IMR-90 (cell line): ENCODE measurements around the gene CACNB2. TPM values are rescaled to one million over a fixed set of nuclear protein-coding genes. Genes with fewer than 3 reads are reported as not detected.

Source experiments
- ATAC-seq: fragments of 200-7000 bp; cut with Tn5 transposase; 2 replicates; pipeline ENCODE4 v1.9.1; 2020; ENCODE audit warnings: low read depth, mild to moderate bottlenecking, moderate library complexity
- BruUV-seq: library from RNA; stranded (reverse); fragments of 400-500 nt; replicated peaks from 2 replicates; lab custom pipeline; 2021; lab: Mats Ljungman, UMichigan
- CTCF ChIA-PET: fragments of 300-600 bp; formaldehyde crosslinking; extraction: SDS; loops from one replicate; lab custom pipeline; 2021; ENCODE audit warnings: antibody characterized with exemption; lab: Yijun Ruan, JAX
- POLR2A ChIA-PET: fragments of 300-600 bp; sonication (Branson Sonifier 250); formaldehyde crosslinking; loops from one replicate; lab custom pipeline; 2022; ENCODE audit warnings: antibody characterized with exemption; ENCODE audit not compliant: unreplicated experiment; lab: Charles Lee
- DNase-seq: peaks from one replicate; pipeline ENCODE4 v3.0.0; 2013
- H2AFZ ChIP-seq: replicated peaks from 2 replicates; pipeline ENCODE3; 2013; ENCODE audit warnings: low read length, mild to moderate bottlenecking; ENCODE audit not compliant: poor library complexity
- H2AK5ac ChIP-seq: 2 replicates; pipeline ENCODE4 v1.6.1; 2013; ENCODE audit warnings: low read depth, low read length, inconsistent platforms
- H2AK9ac ChIP-seq: replicated peaks from 2 replicates; pipeline ENCODE3; 2013; ENCODE audit warnings: mild to moderate bottlenecking, low read depth, low read length, moderate library complexity; ENCODE audit not compliant: poor library complexity
- H2BK120ac ChIP-seq: 2 replicates; pipeline ENCODE4 v1.6.1; 2013; ENCODE audit warnings: low read depth, low read length, inconsistent platforms
- H2BK15ac ChIP-seq: 3 replicates; pipeline ENCODE4 v1.6.1; 2013; ENCODE audit warnings: low read depth, low read length, inconsistent platforms
- H2BK20ac ChIP-seq: 2 replicates; pipeline ENCODE4 v1.6.1; 2013; ENCODE audit warnings: low read depth, mild to moderate bottlenecking, inconsistent platforms, low read length, moderate library complexity
- H2BK5ac ChIP-seq: 2 replicates; pipeline ENCODE4 v1.6.1; 2013; ENCODE audit warnings: mild to moderate bottlenecking, low read depth, low read length, inconsistent platforms; ENCODE audit not compliant: poor library complexity, severe bottlenecking
- H3K14ac ChIP-seq: replicated peaks from 2 replicates; pipeline ENCODE4 v1.6.1; 2013; ENCODE audit warnings: low read depth, low read length, inconsistent platforms
- H3K18ac ChIP-seq: 2 replicates; pipeline ENCODE4 v1.6.1; 2013; ENCODE audit warnings: low read depth, low read length, control low read depth
- H3K23ac ChIP-seq: 2 replicates; pipeline ENCODE4 v1.6.1; 2013; ENCODE audit warnings: low read depth, low read length, inconsistent platforms
- H3K27ac ChIP-seq: 2 replicates; pipeline ENCODE4 v1.5.1; 2013; ENCODE audit warnings: mild to moderate bottlenecking, control low read depth, low read length; ENCODE audit not compliant: insufficient read depth
- H3K27me3 ChIP-seq: 2 replicates; pipeline ENCODE4 v1.6.1; 2013; ENCODE audit warnings: low read length; ENCODE audit not compliant: control insufficient read depth, insufficient read depth
- H3K36me3 ChIP-seq: 2 replicates; pipeline ENCODE4 v1.6.1; 2013; ENCODE audit warnings: low read length, mixed read lengths; ENCODE audit not compliant: control insufficient read depth, insufficient read depth
- H3K4ac ChIP-seq: 2 replicates; pipeline ENCODE4 v1.6.1; 2013; ENCODE audit warnings: low read depth, low read length, inconsistent platforms
- H3K4me1 ChIP-seq: 2 replicates; pipeline ENCODE4 v1.6.1; 2013; ENCODE audit warnings: low read length, mixed read lengths; ENCODE audit not compliant: control insufficient read depth, insufficient read depth
- H3K4me2 ChIP-seq: 2 replicates; pipeline ENCODE4 v1.6.1; 2013; ENCODE audit warnings: low read depth, mild to moderate bottlenecking, control low read depth, low read length, moderate library complexity
- H3K4me3 ChIP-seq: 2 replicates; pipeline ENCODE4 v1.5.1; 2013; ENCODE audit warnings: low read depth, mild to moderate bottlenecking, control low read depth, low read length, moderate library complexity; ENCODE audit not compliant: insufficient read depth
- H3K56ac ChIP-seq: 2 replicates; pipeline ENCODE4 v1.6.1; 2013; ENCODE audit warnings: low read length, inconsistent platforms; ENCODE audit not compliant: insufficient read depth; ENCODE audit errors: extremely low read depth
- H3K79me1 ChIP-seq, 2 experiments: 2 replicates each; pipeline ENCODE4 v1.6.1; 2013; ENCODE audit warnings: low read length in 2 of 2, inconsistent platforms in 1 of 2, low read depth in 1 of 2
- H3K9ac ChIP-seq: 2 replicates; pipeline ENCODE4 v1.6.1; 2013; ENCODE audit warnings: low read depth, low read length, control low read depth
- H3K9me1 ChIP-seq: 2 replicates; pipeline ENCODE4 v1.6.1; 2013; ENCODE audit warnings: low read length, inconsistent platforms; ENCODE audit not compliant: insufficient read depth
- H3K9me3 ChIP-seq: 2 replicates; pipeline ENCODE4 v1.6.1; 2013; ENCODE audit warnings: low read length; ENCODE audit not compliant: control insufficient read depth, insufficient read depth
- H4K20me1 ChIP-seq: 2 replicates; pipeline ENCODE4 v1.6.1; 2013; ENCODE audit warnings: low read length, inconsistent platforms; ENCODE audit not compliant: insufficient read depth
- H4K5ac ChIP-seq: 2 replicates; pipeline ENCODE4 v1.6.1; 2013; ENCODE audit warnings: mild to moderate bottlenecking, low read depth, low read length, control low read depth
- H4K8ac ChIP-seq, 2 experiments: 2 replicates each; pipeline ENCODE4 v1.6.1; 2013; ENCODE audit warnings: low read depth in 2 of 2, low read length in 2 of 2, control low read depth in 1 of 2, inconsistent platforms in 1 of 2
- H4K91ac ChIP-seq: 2 replicates; pipeline ENCODE4 v1.6.1; 2013; ENCODE audit warnings: low read depth, low read length, inconsistent platforms; ENCODE audit not compliant: insufficient read depth
- BHLHE40 ChIP-seq: fragments of 150-350 bp; IDR thresholded peaks from 2 replicates; pipeline ENCODE4 v1.6.1; 2016; ENCODE audit warnings: mild to moderate bottlenecking, low read depth, low read length
- CEBPB ChIP-seq: IDR thresholded peaks from 2 replicates; pipeline ENCODE4 v1.6.1; 2012; ENCODE audit warnings: low read depth, low read length, improper control_type of control experiment
- CHD1 ChIP-seq: IDR thresholded peaks from 2 replicates; pipeline ENCODE4 v1.6.1; 2012; ENCODE audit warnings: low read depth, low read length, improper control_type of control experiment
- FOS ChIP-seq: fragments of 150-350 bp; IDR thresholded peaks from 2 replicates; pipeline ENCODE4 v1.6.1; 2016; ENCODE audit warnings: low read depth, low read length
- MAFK ChIP-seq: IDR thresholded peaks from 2 replicates; pipeline ENCODE4 v1.6.1; 2012; ENCODE audit warnings: low read depth, low read length, improper control_type of control experiment
- MAZ ChIP-seq: IDR thresholded peaks from 2 replicates; pipeline ENCODE4 v1.6.1; 2012; ENCODE audit warnings: low read depth, mild to moderate bottlenecking, low read length, improper control_type of control experiment, moderate library complexity, borderline replicate concordance
- MXI1 ChIP-seq: IDR thresholded peaks from 2 replicates; pipeline ENCODE4 v1.6.1; 2012; ENCODE audit warnings: low read depth, mild to moderate bottlenecking, low read length, moderate library complexity, borderline replicate concordance
- POLR2A ChIP-seq: IDR thresholded peaks from 2 replicates; pipeline ENCODE4 v1.6.1; 2012; ENCODE audit warnings: mild to moderate bottlenecking, low read depth, low read length
- RAD21 ChIP-seq: IDR thresholded peaks from 2 replicates; pipeline ENCODE4 v1.6.1; 2012; ENCODE audit warnings: low read length, improper control_type of control experiment
- RCOR1 ChIP-seq: IDR thresholded peaks from 2 replicates; pipeline ENCODE4 v1.6.1; 2012; ENCODE audit warnings: mild to moderate bottlenecking, low read length, improper control_type of control experiment; ENCODE audit not compliant: insufficient replicate concordance
- RFX5 ChIP-seq: IDR thresholded peaks from 2 replicates; pipeline ENCODE4 v1.8.0; 2012; ENCODE audit warnings: low read depth, mild to moderate bottlenecking, low read length, moderate library complexity
- SMC3 ChIP-seq: fragments of 150-350 bp; IDR thresholded peaks from 2 replicates; pipeline ENCODE4 v1.6.1; 2016; ENCODE audit warnings: low read depth, mild to moderate bottlenecking, antibody characterized with exemption, low read length, moderate library complexity
- WGBS, 2 experiments: methylation state at CpG; one replicate each; pipeline versions ENCODE4 v1.1.5 to v1.1.7; 2013; ENCODE audit warnings: missing lambda C conversion rate in 2 of 2; ENCODE audit not compliant: insufficient read length in 1 of 2; ENCODE audit errors: extremely low coverage in 2 of 2; 5-methylcytosine and 5-hydroxymethylcytosine counted together
- dilution Hi-C: fragments of 300-500 bp; cut with HindIII; formaldehyde crosslinking; loops from one replicate; pipeline ENCODE4 v1.14.3; 2018; ENCODE audit warnings: low sequenced_read_pairs; ENCODE audit not compliant: unreplicated experiment
- in situ Hi-C: fragments of 300-500 bp; cut with MboI; formaldehyde crosslinking; loops from 3 replicates; pipeline ENCODE4 v1.14.3; 2019; ENCODE audit warnings: low sequenced_read_pairs, inconsistent platforms, mixed read lengths
- intact Hi-C: fragments of 100-400 bp; cut with micrococcal nuclease; formaldehyde crosslinking; loops from 2 replicates; pipeline ENCODE4 v1.10.0; 2022
- polyA plus RNA-seq, 3 experiments: library from polyadenylated mRNA; depleted of rRNA; stranded (reverse); fragments of >200 nt; gene quantifications; 2 replicates each; pipeline ENCODE4 v1.2.3, GENCODE V29; 2012; ENCODE audit warnings: low replicate concordance in 1 of 3
- total RNA-seq: library from RNA; depleted of rRNA; stranded (reverse); fragments of >200 nt; gene quantifications from 2 replicates; pipeline ENCODE4 v1.2.3, GENCODE V29; 2012
- TF ChIP-seq, protein P1 (sequence below): conservative IDR thresholded peaks from 2 replicates; pipeline ENCODE4 v1.5.1; 2012; ENCODE audit warnings: mild to moderate bottlenecking, low read depth, low read length, improper control_type of control experiment
- TF ChIP-seq, protein P2 (sequence below): fragments of 150-350 bp; IDR thresholded peaks from 2 replicates; pipeline ENCODE4 v1.6.1; 2017; ENCODE audit warnings: mild to moderate bottlenecking, antibody characterized with exemption, low read length, low read depth
- TF ChIP-seq, protein P3 (sequence below): fragments of 150-350 bp; IDR thresholded peaks from 2 replicates; pipeline ENCODE4 v1.6.1; 2016; ENCODE audit warnings: low read depth, mild to moderate bottlenecking, low read length, moderate library complexity, borderline replicate concordance

Gene CACNB2
- total and polyA plus RNA-seq, 2 of the 4 experiments (the other 2 are of a cell fraction) = 0.36 TPM

DNA sequence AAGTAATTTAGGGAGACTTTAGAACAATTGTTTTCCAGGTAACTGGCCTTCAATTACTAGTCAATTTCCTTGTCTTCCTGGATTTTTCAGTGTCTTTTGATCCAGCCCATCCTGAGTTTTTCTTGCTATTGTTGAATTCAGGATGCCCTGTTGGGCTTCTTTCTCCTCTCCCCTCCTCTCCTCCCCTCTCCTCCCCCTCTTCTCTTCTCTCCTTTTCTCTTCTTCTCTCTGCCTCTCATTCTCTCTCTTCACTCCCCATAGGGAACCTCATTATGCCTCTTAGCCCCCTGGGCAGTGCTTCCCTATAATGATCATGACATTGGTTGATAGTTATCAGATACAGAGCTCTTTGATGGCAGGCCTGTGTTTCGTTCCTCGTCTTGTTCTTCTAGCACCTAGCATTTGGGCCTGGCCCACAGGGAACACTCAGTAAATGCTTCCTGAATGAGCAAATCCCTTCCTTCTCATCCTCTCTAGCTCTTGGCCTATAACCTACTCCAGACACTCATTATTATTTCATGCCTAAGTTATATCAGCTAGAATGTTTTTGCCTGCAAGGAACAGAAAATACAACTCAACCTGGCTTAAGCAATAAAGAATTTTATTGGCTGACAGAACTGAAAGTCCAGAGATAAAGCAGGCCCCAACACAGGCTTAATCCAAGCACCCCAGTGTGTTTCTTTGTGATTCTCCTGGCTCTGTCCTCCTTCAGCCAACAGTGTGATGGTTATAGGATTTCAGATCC, 56.8 kb downstream of the CACNB2 start:
- Histone ChIP-seq H3K79me1 (no peaks in the 10 kb centered on the region), H3K27ac (no peak overlapping the region), H3K4me1 (peaks cover 9% of the 10 kb centered on the region), H3K18ac (peak overlapping the region; percentile 0; the same call in 1 of the 2 replicates), H2BK5ac (no peak overlapping the region), H3K36me3 (no peaks in the 10 kb centered on the region), H2AK9ac (no peak overlapping the region), H3K9ac (no peak overlapping the region), H3K9me1 (peaks cover 4% of the 10 kb centered on the region; the same call in 1 of the 2 replicates), H4K5ac (no peak overlapping the region), H2BK20ac (peak overlapping the region; percentile 67; the same call in 1 of the 2 replicates), H4K20me1 (no peaks in the 10 kb centered on the region), H3K27me3 (no peaks in the 10 kb centered on the region), H3K4me3 (no peak overlapping the region), H3K14ac (peak overlapping the region; percentile 44; the same call in 1 of the 2 replicates), H3K4me2 (no peak overlapping the region), H3K9me3 (no peaks in the 10 kb centered on the region), H3K23ac (0 out of 2 replicates have a peak overlapping the region, but pooled peaks have one; percentile 24), H4K91ac (no peak overlapping the region), H2BK15ac (no peak overlapping the region), H2AK5ac (peak overlapping the region; percentile 37; the same call in 1 of the 2 replicates), H2BK120ac (0 out of 2 replicates have a peak overlapping the region, but pooled peaks have one; percentile 18), H3K4ac (no peak overlapping the region), H4K8ac (no peak overlapping the region), H3K56ac (no peak overlapping the region), H2AFZ (no peak overlapping the region)
- ChIA-PET POLR2A (no interaction called here), CTCF (no interaction called here)
- WGBS, 2 experiments = 100% methylated on average over 2 of the region's 2 CpGs; no CpG with 5 or more reads in 1 of the 2 experiments
- ATAC-seq = peak; percentile 19; the same call in 1 of the 2 replicates
- peak; percentile 33 for DNase-seq
- dilution Hi-C loops = no loop called here
- no TSS peak for BruUV-seq
- in situ Hi-C loops = no loop called here
- intact Hi-C loops = no loop called here
- TF ChIP-seq MAFK (no peak), MAZ (no peak), RAD21 (no peak), CHD1 (no peak), FOS (no peak), POLR2A (no peak), RCOR1 (no peak), MXI1 (no peak), RFX5 (no peak), CEBPB (no peak), SMC3 (no peak), BHLHE40 (no peak)
- TF ChIP-seq, protein P1, sequence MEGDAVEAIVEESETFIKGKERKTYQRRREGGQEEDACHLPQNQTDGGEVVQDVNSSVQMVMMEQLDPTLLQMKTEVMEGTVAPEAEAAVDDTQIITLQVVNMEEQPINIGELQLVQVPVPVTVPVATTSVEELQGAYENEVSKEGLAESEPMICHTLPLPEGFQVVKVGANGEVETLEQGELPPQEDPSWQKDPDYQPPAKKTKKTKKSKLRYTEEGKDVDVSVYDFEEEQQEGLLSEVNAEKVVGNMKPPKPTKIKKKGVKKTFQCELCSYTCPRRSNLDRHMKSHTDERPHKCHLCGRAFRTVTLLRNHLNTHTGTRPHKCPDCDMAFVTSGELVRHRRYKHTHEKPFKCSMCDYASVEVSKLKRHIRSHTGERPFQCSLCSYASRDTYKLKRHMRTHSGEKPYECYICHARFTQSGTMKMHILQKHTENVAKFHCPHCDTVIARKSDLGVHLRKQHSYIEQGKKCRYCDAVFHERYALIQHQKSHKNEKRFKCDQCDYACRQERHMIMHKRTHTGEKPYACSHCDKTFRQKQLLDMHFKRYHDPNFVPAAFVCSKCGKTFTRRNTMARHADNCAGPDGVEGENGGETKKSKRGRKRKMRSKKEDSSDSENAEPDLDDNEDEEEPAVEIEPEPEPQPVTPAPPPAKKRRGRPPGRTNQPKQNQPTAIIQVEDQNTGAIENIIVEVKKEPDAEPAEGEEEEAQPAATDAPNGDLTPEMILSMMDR = no peak
- TF ChIP-seq, protein P2, sequence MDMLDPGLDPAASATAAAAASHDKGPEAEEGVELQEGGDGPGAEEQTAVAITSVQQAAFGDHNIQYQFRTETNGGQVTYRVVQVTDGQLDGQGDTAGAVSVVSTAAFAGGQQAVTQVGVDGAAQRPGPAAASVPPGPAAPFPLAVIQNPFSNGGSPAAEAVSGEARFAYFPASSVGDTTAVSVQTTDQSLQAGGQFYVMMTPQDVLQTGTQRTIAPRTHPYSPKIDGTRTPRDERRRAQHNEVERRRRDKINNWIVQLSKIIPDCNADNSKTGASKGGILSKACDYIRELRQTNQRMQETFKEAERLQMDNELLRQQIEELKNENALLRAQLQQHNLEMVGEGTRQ = no peak
- TF ChIP-seq, protein P3, sequence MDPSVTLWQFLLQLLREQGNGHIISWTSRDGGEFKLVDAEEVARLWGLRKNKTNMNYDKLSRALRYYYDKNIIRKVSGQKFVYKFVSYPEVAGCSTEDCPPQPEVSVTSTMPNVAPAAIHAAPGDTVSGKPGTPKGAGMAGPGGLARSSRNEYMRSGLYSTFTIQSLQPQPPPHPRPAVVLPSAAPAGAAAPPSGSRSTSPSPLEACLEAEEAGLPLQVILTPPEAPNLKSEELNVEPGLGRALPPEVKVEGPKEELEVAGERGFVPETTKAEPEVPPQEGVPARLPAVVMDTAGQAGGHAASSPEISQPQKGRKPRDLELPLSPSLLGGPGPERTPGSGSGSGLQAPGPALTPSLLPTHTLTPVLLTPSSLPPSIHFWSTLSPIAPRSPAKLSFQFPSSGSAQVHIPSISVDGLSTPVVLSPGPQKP = no peak
